ENCODE measurements around the gene ATP6V0A1.
A peak's percentile ranks its signal among the peaks of the same experiment; 100 is the strongest.

ATP6V0A1 gene

GRCh38 chr17:42458497-42459255 lies at the start of gene ATP6V0A1:
Gene ATP6V0A1 (plus strand): TSS chr17:42458878. CDS start chr17:42460895, 2,017 bp downstream.
- TF ChIP-seq CTCF (IDR thresholded peaks at IDR 0.05) = no peak
- peak within 1 kb of the TSS; percentile 97 to 98 for H3K27ac ChIP-seq
- H3K4me3 ChIP-seq = peak within 1 kb of the TSS; percentile 90
- DNase-seq (ENCODE audit: low spot score) = peak; percentile 97

GRCh38 chr17:42409523-42410318 lies 49.0 kb upstream of the ATP6V0A1 start:
- TF ChIP-seq CTCF (IDR thresholded peaks at IDR 0.05) = no peak
- H3K4me3 ChIP-seq = peak overlapping the region; percentile 47
- DNase-seq (ENCODE audit: low spot score) = peak; percentile 96
- H3K27ac ChIP-seq = peak overlapping the region; percentile 81 to 93

- peak overlapping the region; percentile 81 to 93 for H3K27ac ChIP-seq
- no peak for DNase-seq (ENCODE audit: low spot score)
- peak overlapping the region; percentile 47 for H3K4me3 ChIP-seq
- TF ChIP-seq CTCF (IDR thresholded peaks at IDR 0.05) = no peak
Measured at GRCh38 chr17:42410319-42410685, 48.4 kb upstream of the ATP6V0A1 start.

GRCh38 chr17:42411361-42411760 lies 47.3 kb upstream of the ATP6V0A1 start:
- DNase-seq (ENCODE audit: low spot score) = no peak
- peak overlapping the region; percentile 81 to 93 for H3K27ac ChIP-seq
- no peak for TF ChIP-seq CTCF (IDR thresholded peaks at IDR 0.05)
- peak overlapping the region; percentile 59 for H3K4me3 ChIP-seq

- Histone ChIP-seq H3K27ac (peak overlapping the region; percentile 81 to 93), H3K4me3 (peak overlapping the region; percentile 59)
- no peak for TF ChIP-seq CTCF (IDR thresholded peaks at IDR 0.05)
- DNase-seq (ENCODE audit: low spot score) = no peak
Measured at GRCh38 chr17:42411905-42412679, 46.6 kb upstream of the ATP6V0A1 start.

GRCh38 chr17:42413464-42414040 lies 45.1 kb upstream of the ATP6V0A1 start:
- peak overlapping the region; percentile 45 to 77 for H3K27ac ChIP-seq
- no peak for TF ChIP-seq CTCF (IDR thresholded peaks at IDR 0.05)

More at GRCh38 chr17:42413464-42414040, 45.1 kb upstream of the ATP6V0A1 start:
- no peak overlapping the region for H3K4me3 ChIP-seq
- no peak for DNase-seq (ENCODE audit: low spot score)
